ENCODE measurements around the gene HACE1.

DNA sequence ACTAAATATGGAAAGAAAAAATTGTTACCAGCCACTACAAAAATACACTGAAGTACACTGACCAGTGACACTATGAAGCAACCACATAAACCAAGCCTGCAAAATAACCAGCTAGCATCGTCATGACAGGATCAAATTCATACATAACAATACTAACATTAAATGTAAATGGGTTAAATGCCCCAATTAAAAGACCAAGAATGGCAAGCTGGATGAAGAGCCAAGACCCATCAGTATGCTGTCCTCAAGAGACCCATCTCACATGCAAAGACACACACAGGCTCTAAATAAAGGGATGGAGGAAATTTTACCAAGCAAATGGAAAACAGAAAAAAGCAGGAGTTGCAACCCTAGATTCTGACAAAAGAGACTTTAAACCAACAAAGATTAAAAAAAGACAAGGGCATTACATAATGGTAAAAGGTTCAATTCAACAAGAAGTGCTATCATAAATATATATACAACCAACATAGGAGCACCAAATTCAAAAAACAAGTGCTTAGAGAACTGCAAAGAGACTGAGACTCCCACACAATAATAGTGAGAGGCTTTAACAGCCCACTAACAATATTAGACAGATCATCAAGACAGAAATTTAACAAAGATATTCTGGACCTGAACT is 104.8 kb downstream of the HACE1 start:
- no peak for TF ChIP-seq EZH2phosphoT487 (IDR thresholded peaks at IDR 0.05; ENCODE audit: borderline replicate concordance)
- TF ChIP-seq, protein P1, sequence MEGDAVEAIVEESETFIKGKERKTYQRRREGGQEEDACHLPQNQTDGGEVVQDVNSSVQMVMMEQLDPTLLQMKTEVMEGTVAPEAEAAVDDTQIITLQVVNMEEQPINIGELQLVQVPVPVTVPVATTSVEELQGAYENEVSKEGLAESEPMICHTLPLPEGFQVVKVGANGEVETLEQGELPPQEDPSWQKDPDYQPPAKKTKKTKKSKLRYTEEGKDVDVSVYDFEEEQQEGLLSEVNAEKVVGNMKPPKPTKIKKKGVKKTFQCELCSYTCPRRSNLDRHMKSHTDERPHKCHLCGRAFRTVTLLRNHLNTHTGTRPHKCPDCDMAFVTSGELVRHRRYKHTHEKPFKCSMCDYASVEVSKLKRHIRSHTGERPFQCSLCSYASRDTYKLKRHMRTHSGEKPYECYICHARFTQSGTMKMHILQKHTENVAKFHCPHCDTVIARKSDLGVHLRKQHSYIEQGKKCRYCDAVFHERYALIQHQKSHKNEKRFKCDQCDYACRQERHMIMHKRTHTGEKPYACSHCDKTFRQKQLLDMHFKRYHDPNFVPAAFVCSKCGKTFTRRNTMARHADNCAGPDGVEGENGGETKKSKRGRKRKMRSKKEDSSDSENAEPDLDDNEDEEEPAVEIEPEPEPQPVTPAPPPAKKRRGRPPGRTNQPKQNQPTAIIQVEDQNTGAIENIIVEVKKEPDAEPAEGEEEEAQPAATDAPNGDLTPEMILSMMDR (conservative IDR thresholded peaks at IDR 0.05; ENCODE audit: low read length): no peak

Data from Loucy (cell line).